ENCODE results near the gene GLCE.

- no peak for TF ChIP-seq CTCF (IDR thresholded peaks at IDR 0.05; ENCODE audit: insufficient read depth, low read length, poor library complexity, severe bottlenecking)
- TF ChIP-seq EZH2phosphoT487 (conservative IDR thresholded peaks at IDR 0.05; ENCODE audit: low read length) = no peak
Measured at GRCh38 chr15:69140306-69140705, 20.1 kb upstream of the GLCE start.

Measured in SU-DHL-6 (cell line).